ENCODE results near the gene KRT20.
"Not testable (repeated sequence)": the region's sequence is repeated elsewhere in the genome, so short reads cannot be mapped to it uniquely, and the experiment has no call there.

The KRT20 gene

DNA sequence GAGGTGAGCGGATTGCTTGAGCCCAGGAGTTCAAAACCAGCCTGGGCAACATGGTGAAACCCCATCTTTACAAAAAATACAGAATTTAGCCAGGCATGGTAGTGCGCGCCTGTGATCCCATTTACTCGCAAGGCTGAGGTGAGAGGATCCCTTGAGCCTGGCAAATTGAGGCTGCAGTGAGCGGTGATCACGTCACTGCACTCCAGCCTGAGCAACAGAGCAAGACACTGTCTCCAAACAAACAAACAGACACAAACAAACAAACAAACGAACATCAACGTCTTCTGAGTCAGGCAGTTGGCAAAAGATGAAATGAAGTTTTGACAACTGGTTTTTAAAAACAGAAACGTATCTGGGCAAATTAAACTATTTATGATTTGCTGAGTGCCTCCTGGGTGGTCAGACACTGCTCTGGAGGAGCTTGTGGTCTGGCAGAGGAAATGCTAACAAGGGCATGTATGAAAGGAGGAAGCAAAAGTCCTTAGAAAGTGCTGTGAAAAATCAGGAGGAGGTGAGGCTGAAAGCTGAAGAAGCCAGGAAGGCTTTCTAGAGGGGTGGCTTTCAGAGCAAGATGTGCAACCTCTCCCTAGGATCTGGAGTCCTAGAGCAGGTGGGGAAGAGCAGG lies 10.2 kb upstream of the KRT20 start:
- DNase-seq: no peak

DNA sequence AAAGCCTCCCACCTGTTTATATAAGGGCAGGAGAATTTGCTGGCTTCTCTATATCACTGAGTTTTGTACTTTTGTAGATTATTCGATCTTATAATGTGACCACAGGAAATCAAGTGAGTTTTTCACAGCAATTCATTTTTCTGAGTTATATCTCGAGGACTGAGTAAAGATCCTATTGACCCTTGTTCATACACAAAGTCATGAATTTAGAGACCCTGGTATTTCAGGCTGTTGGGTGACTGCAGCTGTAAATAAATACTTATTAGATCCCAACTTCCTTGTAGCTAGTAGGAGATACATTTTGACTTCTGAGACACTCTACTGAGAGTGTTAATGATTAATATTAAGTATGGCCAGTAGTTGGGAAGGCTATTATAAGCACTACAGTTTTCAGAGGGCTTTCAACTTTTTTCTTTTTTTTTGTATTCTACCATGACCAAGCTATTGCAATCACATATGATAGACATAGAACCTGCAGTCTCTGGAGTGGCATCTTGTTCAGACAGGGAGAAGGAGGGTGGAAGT lies 3.2 kb upstream of the KRT20 start:
- no peak for DNase-seq

DNA sequence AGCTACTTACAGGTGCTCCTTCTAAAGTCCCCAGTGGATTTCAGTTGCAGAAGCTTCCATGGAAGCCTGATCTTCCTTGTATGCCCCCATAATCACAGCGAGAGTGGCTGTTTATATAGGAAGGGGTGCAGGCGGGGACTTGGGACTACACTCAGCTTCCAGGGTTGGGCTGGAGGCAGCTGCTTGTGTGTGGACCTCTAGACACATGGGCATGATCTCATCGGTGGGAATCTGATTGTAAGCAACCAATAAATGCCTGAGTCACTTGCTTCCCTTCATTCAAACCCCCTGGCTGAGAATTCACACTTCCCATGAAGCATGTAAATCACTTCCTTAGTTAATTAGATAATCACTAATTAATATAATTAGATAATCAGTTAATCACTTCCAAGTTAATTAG lies 1.0 kb upstream of the KRT20 start:
- no peak for DNase-seq

DNA sequence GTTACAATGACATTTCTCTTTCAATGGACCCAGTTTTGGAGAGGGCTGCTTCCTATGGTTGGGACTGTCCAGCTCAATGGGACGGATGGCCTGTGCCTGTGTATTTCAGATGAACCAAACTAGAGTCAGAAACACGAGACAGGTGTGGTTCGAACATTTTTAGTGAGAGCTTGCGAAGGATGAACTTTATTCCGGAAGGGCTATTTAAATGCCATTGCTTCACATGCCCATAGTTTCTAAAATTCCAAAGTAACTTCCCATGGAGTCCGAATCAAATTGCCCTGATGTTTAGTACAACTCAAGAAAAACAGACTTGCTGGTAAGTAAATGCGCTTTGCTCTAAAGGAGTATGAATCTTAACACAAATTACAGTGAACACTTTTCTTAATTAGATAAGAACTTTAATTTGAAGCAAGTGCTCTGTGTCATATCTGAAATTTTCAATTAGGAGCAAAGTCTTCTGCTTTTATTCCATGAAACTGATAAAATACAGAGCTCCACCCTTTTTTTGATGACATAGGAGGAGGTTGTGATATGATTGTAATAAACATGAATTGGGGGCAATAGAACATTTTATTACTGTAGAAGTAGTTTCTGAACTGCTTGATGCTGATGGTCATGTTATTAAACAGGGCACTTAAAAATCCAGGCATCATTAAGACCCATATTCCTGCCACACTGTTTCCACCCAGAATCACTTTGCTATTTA lies 1.3 kb downstream of the KRT20 start:
- no peak for DNase-seq

DNA sequence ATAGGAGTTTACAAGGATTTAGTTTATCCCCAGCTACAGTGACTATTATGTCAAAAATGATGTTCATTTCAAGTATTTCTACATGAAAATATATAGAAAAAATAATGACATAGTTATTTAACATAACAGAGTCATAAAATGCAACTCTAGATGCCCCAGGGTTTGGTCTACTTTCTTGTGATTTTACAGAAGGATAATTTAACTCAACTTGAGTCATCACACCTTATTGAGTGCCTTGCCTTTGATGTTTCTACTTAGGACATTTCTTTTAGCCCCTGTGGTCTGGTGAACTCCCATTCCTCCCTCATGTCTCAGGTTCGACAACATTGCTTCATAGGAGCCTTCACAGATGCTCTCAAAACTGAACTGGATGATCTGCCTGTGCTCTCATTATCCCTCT lies 2.0 kb downstream of the KRT20 start:
- no peak for DNase-seq

DNA sequence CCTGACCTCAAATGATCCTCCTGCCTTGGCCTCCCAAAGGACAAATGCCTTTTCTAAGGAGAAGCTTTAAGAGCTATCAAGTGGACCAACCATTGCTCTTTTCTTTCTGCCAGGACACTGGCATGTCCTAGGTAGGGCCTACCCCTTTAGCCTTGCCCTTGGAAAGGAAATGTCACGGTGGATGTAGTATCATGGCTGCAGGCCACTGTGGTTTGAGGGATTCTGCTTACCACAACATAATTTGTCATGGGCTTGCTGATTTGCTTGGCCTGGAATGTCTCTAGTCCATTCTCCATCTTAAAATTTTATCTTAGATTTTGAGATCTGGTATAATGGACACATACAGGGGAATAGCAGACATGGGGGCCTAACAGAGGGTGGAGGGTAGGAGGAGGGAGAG lies 6.0 kb downstream of the KRT20 start:
- no peak for DNase-seq

DNA sequence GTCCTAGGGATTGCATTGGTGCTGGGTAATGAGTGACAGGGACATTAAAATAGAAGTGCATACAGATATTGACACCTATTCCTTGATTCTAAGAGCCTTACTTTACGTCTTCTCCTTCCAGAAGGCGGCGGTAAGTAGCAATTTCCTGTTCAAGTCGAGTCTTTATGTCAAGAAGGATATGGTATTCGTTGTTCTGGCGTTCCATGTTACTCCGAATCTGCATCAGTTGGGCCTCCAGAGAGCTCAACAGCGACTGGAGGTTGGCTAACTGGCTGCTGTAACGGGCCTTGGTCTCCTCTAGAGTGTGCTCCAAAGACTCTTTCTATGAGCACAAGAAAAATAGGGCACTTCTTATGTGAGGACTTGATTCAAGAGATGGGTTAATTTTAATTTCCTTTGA lies 7.0 kb downstream of the KRT20 start:
- DNase-seq: no peak

DNA sequence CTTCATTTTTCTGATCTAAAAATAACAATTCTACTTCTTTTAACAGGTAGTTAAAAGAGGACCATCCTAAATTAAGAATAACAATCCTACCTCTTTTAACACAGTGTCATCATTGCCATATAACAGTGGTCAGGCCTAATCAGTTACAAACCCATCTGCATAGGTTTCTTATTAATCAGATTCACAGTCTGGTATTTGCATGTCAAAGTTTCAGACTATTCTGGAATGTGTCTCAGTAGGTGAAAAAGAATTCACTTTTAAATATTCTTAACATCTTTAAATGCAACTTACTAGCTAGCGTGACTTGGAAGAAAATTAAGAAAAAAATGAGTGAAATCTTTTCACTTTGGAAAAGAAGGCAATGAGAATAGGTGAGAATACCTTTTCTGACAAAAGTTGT lies 11.2 kb downstream of the KRT20 start:
- DNase-seq: no peak

DNA sequence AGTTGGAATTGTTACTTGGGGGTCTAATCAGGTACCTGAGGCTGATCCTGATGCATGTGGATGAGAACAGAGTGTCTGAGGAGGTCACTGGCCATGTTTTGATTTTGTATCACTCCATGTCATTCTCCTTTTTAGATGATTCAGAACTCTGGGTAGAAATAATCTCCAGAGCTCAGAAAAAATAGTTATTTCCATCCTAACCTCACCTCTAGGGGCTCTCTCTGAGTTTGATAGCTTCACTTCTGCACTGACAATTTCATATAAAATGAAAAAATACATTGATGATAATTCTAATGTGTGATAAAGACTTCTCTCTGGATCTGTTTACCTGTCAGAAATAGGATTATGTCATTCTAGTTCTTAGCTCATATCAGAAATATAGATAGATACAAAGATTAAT lies 11.8 kb downstream of the KRT20 start:
- no peak for DNase-seq

DNA sequence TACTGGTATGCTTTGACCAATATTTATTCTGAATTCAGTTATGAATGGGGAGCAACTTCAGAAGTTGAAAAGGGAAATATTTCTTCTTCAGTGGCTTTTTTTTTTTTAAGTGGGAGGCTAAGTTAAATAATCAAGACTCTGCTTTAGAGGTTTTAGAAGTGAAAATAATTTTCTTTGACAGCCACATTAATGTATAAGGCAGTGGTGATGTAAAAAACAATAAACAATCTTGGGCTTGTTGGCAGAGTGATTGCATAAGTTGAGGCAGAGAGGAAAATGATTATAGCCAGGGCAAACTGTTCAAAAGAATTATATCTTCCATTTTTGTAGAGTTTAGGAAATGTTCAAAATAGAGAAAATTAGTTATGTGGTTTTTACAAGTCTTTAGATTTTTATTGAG lies 12.6 kb downstream of the KRT20 start:
- DNase-seq: no peak

DNA sequence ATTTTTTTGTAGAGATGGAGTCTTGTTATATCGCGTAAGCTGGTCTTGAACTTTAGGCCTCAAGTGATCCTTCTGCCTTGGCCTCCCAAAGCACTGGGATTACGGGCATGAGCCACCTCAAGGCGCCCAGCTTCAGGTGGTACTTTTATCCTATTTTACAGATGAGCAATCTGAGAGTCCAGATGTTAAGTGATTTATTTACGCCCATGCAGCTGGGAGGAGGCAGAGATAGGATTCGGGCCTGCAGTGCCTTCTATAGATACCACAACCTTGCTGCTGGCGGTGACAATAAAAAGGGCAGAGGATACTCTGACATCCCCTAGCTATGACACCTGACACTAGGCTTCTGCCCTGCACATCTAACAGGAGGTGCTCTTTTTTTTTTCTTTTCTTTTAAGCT lies 13.7 kb downstream of the KRT20 start:
- DNase-seq: no peak

DNA sequence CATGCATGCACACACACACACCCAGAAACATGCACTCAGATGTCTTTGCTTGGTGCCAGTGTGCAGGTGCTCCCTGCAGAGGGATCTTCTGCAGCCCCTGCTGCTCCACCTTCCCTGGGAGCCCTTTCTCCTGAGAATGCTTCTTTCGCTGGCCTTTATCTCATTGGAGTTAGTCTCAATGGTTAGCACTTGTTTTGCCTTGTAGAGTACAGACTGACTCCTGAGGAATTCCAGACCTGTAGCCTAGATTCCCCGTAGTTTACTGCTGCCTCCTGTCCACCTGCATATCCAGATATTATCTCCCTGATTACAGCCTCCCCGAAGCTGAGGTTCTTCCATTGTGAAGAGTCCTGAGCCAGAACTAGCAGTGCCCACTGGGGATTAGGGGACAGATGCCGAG lies 14.9 kb downstream of the KRT20 start:
- no peak for DNase-seq

DNA sequence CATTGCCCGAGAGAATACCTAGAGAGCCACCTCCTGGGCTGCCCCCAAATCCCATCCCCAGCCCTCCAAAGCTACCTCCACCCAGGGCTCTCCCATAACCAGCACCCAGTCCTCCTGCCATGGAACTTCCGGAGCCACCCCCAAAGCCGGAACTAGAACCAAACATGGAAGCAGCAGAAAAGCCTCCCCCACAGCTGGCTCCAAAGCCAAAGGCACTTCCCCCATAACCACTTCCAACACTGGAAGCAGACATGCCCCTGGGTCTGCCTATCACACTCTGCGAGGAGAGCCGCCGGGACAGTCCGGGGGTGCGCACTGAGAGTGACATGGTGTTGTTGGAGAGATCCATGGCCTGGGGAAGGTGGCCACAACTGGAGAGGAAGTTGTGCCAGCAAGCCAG lies 18.2 kb downstream of the KRT20 start, which contains the start of gene KRT12:
KRT12 (minus strand) TSS at position 386 of the 400 bp plus-strand sequence; CDS start at position 349, 37 bp downstream.
- DNase-seq: no peak

DNA sequence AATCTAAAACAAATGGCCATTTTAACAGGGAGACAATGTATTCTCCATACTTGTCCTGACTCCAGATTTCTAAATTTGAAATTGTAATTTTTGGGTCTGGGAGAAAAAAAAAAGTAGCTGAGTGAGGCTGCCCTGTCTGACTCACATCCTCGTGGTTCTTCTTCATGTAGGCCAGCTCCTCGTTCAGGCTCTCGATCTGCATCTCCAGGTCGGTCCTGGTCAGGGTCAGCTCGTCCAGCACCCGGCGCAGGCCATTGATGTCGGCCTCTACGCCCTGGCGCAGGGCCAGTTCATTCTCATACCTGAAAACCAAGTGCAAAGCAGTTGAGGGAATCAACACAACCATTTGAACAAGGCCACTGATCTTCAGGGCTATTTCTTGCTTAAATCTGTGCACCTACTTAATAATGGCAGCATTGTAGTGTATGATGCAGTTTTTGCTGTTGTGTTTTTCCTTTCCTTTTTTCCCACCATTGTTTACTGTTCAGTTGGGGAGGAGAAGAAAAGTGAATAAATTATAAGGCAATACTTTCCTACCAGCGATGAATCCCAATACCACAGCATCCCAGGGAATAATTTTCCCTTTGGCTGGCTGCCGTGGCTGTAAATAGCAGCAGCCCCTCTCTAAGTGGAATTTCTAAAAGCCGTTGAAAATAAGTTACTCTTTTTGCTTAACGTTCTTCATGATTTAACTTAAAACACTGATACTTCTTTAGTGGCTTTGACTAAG lies 20.2 kb downstream of the KRT20 start:
- no peak for DNase-seq

DNA sequence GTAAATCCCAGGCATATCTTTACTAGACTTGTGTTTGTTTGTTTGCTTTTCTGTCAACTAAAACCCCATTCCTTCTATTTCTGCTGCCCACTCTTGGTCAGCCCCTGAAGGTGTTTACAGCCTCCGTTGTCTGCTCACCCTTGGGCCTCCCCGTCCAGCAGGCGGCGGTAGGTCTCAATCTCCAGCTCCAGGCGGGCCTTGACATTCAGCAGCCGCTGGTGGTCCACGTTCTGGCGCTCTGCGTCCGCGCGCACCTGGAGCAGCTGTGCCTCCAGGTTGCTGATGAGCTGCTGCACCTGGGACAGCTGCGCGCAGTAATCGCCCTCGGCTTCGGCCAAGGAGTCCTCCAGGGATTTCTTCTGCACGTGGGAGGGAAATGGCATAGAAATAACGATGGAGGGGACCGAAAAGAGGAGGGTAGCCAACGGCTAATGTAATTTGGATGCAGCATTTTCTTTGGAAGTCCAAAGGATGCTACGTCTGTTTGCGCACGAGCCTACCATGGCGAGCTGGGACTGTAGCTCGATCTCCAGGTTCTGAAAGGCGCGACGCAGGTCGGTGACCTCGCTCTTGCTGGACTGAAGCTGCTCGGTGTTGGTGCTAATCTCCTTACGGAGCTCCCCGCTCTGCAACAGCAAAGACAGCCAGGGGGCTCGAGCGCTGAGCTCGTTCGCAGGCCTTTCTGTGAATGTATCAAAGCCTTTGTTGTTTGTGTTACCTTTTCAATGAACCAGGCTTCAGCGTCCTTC lies 21.9 kb downstream of the KRT20 start:
- DNase-seq: no peak

DNA sequence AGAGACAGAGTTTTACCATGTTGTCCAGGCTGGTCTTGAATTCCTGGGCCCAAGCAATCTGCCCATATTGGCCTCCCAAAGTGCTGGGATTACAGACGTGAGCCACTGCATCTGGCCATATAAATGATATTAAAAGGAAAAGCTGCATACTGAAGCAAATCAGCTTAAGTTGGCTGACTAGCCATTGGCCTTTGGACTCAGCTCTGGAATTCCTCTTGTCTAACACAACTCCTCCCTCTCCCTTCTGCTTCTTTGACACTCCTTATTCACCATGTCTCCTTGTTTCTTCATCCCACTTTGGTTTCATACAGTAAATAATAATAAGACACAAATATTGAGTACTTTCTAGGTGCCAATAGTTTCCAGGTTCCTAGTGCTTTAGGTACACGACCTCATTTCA lies 25.5 kb downstream of the KRT20 start:
- DNase-seq: no peak

DNA sequence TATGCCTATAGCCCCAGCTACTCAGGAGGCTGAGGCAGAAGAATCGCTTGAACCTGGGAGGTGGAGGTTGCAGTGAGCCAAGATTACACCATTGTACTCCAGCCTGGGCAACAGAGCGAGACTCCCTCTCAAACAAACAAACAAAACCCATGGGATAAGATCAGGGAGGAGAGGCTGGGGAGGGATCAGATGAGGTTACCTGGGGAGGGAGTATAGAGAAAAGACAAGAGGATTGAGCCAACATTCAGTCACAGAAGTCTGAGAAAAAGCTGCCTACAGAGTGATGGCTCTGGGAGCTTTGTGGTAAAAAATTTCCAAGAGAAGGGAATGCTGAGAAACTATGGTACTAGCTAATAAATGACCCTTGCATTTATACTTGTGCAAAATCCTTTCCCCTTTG lies 26.4 kb downstream of the KRT20 start:
- DNase-seq: not testable (repeated sequence)

DNA sequence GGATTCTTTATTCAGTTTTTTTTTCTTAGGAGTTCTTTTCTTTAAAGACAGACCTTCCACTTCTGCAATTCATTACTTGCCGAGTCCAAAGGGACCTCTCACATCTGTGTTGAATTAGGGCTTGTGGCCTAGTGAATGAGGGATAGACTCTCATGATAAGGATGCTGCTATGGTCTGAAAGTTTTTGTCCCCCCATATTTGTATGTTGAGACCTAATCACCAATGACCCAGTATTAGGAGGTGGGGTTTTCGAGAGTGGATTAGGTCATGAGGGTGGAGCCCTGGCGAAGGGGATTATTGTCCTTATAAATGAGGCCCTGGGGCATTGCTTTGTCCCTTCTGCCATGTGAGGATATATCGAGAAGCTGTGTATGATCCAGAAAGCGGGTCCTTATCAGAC lies 27.5 kb downstream of the KRT20 start:
- DNase-seq: no peak

DNA sequence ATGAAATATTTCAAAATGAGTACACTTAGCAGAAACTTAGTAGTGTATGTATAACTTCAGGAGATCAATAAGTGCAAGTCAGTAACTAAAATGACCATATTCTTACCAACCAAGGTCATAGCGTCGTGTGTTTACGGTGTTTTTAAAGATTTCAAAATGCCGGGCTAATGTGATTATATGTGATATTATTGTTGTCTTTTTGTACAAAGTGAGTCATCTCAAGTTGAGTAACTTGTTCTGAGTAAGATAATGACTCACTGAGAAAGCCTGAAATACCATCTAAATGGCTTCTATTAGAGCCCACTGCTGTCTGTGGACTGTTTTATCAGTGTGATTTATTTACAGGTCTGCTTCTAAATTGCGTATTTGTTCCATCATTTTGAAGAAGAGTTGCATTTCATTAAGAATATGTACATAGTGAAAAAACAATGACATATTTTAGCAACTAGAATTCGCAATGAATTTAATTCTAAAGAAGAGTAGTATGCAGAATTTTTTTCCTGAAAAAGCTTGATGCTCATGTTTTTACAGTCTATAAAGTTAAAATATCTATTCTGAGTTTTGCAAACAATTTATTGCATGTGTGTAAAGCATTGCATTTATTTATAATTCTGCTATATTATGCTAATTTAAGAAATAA lies 30.7 kb downstream of the KRT20 start:
- no peak for DNase-seq

DNA sequence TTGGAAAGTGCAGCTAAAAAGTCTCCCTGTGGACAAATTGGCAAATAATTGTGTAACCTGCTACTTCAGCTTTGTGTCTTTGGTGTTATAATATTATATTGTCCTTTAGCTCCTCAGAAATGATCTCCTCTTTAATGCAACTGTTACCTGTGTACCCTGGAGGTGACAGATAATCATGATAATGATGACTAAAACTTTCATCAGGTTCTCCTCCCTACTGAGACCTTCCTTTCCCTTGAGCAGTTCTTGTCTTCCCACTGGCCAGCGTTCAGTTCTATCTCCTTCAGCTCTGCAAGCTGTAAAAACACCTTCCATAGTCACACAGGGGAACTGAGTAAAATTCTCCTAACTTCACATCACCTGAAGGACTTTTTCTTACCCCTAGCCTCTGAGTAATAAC lies 32.7 kb downstream of the KRT20 start:
- no peak for DNase-seq

DNA sequence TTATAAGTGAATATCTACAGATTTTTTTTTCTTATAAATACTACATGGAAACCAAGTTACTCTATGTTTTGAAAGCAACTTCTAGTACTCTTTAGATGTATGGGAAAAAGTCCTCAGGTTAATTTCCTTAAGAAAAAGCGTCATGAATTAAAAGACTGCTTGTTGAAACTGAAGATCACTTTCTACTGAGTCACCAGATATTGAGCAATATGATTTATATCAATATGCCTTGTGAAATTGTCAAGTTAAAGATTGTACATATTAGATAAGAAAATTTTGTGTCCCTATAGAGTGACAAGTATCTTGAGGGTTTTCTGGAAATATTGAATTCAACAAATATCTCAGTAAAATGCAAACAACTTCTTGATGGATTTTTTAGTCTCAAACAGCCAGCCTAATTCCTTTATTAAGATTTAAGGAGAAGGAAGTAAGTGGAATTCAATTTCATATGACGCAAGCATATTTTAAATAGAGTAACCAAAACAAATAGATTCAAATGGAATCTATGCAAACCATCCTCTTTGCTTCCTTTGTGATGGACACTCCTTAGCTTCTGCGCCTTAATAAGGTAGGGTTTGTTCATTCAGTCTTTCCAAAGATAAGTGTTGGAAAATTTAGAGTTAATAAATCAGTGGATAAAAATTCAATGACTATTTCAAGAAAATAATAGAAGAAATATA lies 34.6 kb downstream of the KRT20 start:
- DNase-seq: no peak

DNA sequence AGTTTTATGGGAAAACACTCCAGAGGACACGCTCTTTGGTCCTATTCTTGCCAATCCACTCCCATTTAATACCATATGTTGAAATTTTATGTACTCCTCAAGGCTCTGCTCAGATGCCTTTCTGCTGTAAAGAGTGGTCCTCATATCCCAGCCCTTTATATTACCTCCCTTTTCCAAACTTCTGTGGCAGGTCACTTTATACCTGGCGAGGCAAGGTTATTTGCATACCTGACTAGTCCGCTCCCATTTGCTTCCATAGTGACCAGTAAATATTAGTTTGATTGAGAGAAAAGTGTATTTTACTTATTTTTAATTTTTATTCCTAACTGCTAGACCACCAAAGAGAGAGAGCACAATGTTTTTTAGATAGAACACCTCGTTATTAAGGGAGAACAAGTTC lies 35.3 kb downstream of the KRT20 start:
- DNase-seq: no peak

Data from NCI-H2029 (cell line).